GM21515 (cell line): ENCODE data around the gene ATG3.
"Not testable (repeated sequence)": the region's sequence is repeated elsewhere in the genome, so short reads cannot be mapped to it uniquely, and the experiment has no call there.

Experiments used
- ATAC-seq: cut with Tn5 transposase; IDR thresholded peaks from one replicate; pipeline ENCODE4 v1.9.1; 2021; ENCODE audit not compliant: unreplicated experiment

ATG3 gene

GRCh38 chr3:112500621-112501020 is 61.1 kb downstream of the ATG3 start:
- ATAC-seq = no peak

DNA sequence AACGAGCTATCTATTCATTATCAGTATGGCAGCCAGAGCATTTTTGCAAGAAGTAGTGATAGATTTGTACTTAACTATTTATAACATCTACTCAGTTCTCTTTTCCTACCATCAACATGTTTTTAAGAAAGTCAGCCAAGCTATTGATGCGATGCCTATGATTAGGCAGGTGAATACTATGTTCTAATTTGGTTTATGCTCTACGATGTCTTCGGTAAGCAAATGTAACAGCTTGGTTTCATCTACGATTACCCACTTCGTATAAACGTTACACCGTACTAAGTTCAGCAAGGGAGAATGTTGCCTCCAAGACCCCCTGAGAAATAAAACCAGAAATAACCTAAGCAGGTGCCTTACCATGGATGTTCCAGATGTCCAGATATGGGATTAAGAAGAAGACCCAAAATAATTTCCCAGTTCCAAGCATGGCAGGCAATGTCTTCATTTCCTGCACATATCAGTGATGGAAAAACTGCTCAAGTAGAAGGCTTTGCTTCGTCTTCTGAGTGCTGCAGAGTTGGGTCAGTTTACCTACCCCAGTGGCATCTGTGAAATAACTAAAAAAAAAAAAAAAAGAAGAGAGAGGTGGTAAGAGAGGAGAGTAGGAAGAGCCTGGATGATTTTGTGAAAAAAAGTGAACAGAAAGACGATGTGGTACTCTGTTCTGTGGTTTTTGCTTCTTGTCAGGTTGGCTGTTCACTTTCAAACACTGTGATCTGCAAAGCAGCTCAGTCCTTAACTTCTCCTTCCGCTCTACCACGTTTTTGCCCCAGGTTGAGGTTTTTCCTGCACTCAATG is 62.6 kb downstream of the ATG3 start, which contains the start of gene BTLA:
TSS of gene BTLA (minus strand) at position 559 of the 798 bp plus-strand sequence. CDS start at position 445, 114 bp downstream.
- peak; percentile 67 for ATAC-seq

GRCh38 chr3:112497897-112498548 is 63.7 kb downstream of the ATG3 start:
- ATAC-seq = no peak

- ATAC-seq = no peak
Measured at GRCh38 chr3:112496366-112497067, 65.2 kb downstream of the ATG3 start.

GRCh38 chr3:112494448-112494767 is 67.4 kb downstream of the ATG3 start:
- not testable (repeated sequence) for ATAC-seq

- ATAC-seq = no peak
Measured at GRCh38 chr3:112492124-112492523, 69.6 kb downstream of the ATG3 start.

- ATAC-seq = no peak
Measured at GRCh38 chr3:112491373-112491772, 70.4 kb downstream of the ATG3 start.

DNA sequence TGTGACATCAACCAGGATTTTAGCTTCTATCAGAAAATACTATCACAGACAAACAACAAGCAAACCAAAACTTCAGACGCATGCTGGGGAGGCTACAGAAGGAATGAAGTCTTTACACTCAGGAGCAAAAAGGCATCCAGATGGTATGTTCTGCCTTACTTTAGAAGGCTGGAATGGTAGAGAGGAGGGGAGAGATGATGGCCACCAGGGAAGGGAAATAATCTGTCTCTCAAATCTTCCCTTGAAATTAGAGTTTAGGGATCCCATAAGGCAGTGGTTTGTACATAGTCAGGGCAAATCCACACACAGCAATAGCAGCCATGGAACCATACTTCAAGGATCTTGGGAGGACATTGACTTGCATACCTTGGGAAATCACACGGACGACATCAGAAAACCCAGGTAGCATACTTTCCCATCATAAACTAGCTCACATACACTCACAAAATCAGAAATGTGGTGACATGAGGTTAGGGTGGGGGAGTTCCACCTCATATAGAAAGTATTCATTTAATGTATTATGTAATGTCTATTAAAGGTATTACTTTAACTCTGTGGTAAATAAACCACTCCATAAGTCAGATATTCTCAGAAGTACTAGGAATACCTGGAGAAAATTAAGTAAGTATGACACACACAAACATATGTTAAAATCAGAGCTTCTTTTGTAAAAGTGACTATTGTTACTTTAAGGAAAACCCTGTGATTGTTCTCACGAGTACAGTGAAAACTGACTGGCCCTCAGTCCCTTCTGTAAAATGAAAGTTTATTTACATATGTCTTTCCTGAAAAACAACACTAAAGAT is 71.9 kb downstream of the ATG3 start:
- ATAC-seq = peak; percentile 41

DNA sequence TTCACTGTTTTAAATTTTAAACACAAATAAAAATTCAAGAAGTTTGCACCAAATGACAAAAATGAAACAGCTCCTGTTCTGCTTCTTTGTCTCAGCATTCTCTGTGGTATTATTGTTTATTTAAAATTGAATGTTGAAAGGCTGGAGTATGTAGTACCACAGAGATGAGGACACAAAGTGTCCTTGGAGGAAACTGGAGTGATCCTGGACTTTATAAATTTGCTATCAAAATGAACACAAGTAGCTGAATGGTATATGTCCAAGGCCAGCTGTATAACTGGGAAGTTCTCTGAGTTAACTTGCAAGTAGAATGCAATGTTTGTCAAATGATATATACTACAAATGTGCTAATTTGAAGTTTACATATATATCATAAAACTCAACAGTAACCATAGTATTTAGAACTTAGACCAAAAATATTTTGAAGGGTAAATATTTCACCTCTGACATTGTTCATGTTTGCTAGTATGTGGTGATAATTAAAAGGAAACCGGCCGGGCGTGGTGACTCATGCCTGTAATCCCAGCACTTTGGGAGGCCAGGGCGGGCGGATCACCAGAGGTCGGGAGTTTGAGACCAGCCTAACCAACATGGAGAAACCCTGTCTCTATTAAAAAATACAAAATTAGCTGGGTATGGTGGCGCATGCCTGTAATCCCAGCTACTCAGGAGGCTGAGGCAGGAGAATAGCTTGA is 74.8 kb downstream of the ATG3 start:
- no peak for ATAC-seq

DNA sequence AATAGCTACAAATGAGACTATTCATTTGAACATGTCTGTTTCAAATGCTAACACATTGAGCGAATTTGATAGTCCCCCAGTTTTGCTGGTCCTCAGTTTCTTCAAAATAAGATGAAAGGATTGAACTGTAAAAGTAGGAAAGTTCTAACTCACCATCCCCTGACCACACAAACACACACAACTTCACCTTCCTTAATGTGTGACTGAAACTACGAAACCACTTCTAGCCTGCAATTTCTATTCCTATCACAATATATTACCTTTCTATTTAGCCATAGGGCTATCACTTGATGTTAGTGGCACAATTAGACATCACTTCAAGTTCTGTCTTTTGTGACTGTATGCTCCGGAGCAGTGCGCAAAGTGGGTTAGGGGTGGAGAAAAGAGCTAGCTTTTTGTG is 77.4 kb downstream of the ATG3 start:
- no peak for ATAC-seq

GRCh38 chr3:112482675-112483074 is 79.1 kb downstream of the ATG3 start:
- ATAC-seq = no peak
